HEK293 (cell line): ENCODE data around the gene LBH.

Experiments
- CTCF ChIA-PET: fragments of 350-600 bp; formaldehyde crosslinking; extraction: SDS; loops from one replicate; lab custom pipeline; 2021; ENCODE audit warnings: antibody characterized with exemption; lab: Yijun Ruan, JAX
- POLR2A ChIA-PET: fragments of 300-600 bp; formaldehyde crosslinking; extraction: SDS; loops from one replicate; lab custom pipeline; 2020; ENCODE audit warnings: antibody characterized with exemption, inconsistent platforms; lab: Yijun Ruan, JAX
- H3K27ac ChIP-seq: fragments of 200-500 bp; sonication (Bioruptor generic); 2 replicates; pipeline ENCODE4 v1.5.1; 2014; ENCODE audit warnings: low read depth, low read length, control low read depth, inconsistent platforms; ENCODE audit errors: extremely low read depth
- H3K36me3 ChIP-seq, 2 experiments: fragments of 200-500 bp in 1 of 2; sonication (Bioruptor generic) in 1 of 2; 1 replicate in 1 of 2; 2 replicates in 1 of 2; pipeline ENCODE4 v1.5.1; 2014 to 2017; ENCODE audit warnings: inconsistent platforms in 2 of 2, low read length in 2 of 2; ENCODE audit not compliant: control insufficient read depth in 2 of 2, insufficient read depth in 1 of 2
- H3K4me1 ChIP-seq: fragments of 200-500 bp; sonication (Bioruptor generic); 2 replicates; pipeline ENCODE4 v1.5.1; 2014; ENCODE audit warnings: mild to moderate bottlenecking, low read length, inconsistent platforms; ENCODE audit not compliant: control insufficient read depth, insufficient read depth
- H3K4me3 ChIP-seq: 2 replicates; pipeline ENCODE4 v1.5.1; 2011; ENCODE audit warnings: low read depth, mild to moderate bottlenecking, control low read depth, low read length, moderate library complexity
- H3K9me3 ChIP-seq: fragments of 200-500 bp; sonication (Bioruptor generic); 2 replicates; pipeline ENCODE4 v1.5.1; 2014; ENCODE audit warnings: low read depth, low read length, inconsistent platforms; ENCODE audit not compliant: control insufficient read depth, insufficient read depth
- HOXA7 ChIP-seq: sonication (generic); formaldehyde crosslinking; IDR thresholded peaks from 2 replicates; pipeline ENCODE4 v1.8.1; 2022; ENCODE audit warnings: missing genetic modification reagents, borderline replicate concordance
- ZIC2 ChIP-seq: fragments of 450-650 bp; formaldehyde crosslinking; IDR thresholded peaks from 2 replicates; pipeline ENCODE4 v1.5.1; 2016; ENCODE audit warnings: missing biosample characterization, missing genetic modification characterization
- ZNF133 ChIP-seq: fragments of 450-650 bp; formaldehyde crosslinking; IDR thresholded peaks from 2 replicates; pipeline ENCODE4 v1.5.1; 2016; ENCODE audit warnings: missing biosample characterization, missing genetic modification characterization
- ZNF292 ChIP-seq: fragments of 450-650 bp; formaldehyde crosslinking; IDR thresholded peaks from 2 replicates; pipeline ENCODE4 v1.5.1; 2016; ENCODE audit warnings: low read depth, missing biosample characterization, missing genetic modification characterization, borderline replicate concordance
- ZNF398 ChIP-seq: fragments of 450-650 bp; formaldehyde crosslinking; IDR thresholded peaks from 2 replicates; pipeline ENCODE4 v1.5.1; 2017; ENCODE audit warnings: missing biosample characterization, missing genetic modification characterization
- ZNF580 ChIP-seq: fragments of 450-650 bp; formaldehyde crosslinking; IDR thresholded peaks from 2 replicates; pipeline ENCODE4 v1.5.1; 2016; ENCODE audit warnings: missing biosample characterization, missing genetic modification characterization
- ZNF600 ChIP-seq: fragments of 450-650 bp; formaldehyde crosslinking; IDR thresholded peaks from 2 replicates; pipeline ENCODE4 v1.5.1; 2016; ENCODE audit warnings: missing biosample characterization, missing genetic modification characterization
- ZNF707 ChIP-seq: fragments of 450-650 bp; formaldehyde crosslinking; IDR thresholded peaks from 2 replicates; pipeline ENCODE4 v1.5.1; 2016; ENCODE audit warnings: missing biosample characterization, missing genetic modification characterization
- ZXDB ChIP-seq: fragments of 450-650 bp; formaldehyde crosslinking; IDR thresholded peaks from 2 replicates; pipeline ENCODE4 v1.5.1; 2016; ENCODE audit warnings: missing biosample characterization, missing genetic modification characterization

The LBH gene

GRCh38 chr2:30306522-30306921 is 75.2 kb downstream of the LBH start:
- Histone ChIP-seq H3K9me3 (no peaks in the 10 kb centered on the region), H3K4me1 (no peaks in the 10 kb centered on the region), H3K36me3 (no peaks in the 10 kb centered on the region), H3K27ac (no peak overlapping the region), H3K4me3 (no peak overlapping the region)
- ChIA-PET CTCF (interaction anchor here (0.6 kb wide), 1 partner anchor 215 kb away, joined by 4 read pairs; no protein-coding TSS in a partner anchor), POLR2A (no interaction called here)
- TF ChIP-seq ZNF707 (no peak), ZNF580 (tag by site-specific recombination) (no peak), ZNF292 (tag by site-specific recombination) (no peak), ZIC2 (tag by site-specific recombination) (no peak), ZNF133 (tag by site-specific recombination) (no peak), ZNF398 (no peak)

DNA sequence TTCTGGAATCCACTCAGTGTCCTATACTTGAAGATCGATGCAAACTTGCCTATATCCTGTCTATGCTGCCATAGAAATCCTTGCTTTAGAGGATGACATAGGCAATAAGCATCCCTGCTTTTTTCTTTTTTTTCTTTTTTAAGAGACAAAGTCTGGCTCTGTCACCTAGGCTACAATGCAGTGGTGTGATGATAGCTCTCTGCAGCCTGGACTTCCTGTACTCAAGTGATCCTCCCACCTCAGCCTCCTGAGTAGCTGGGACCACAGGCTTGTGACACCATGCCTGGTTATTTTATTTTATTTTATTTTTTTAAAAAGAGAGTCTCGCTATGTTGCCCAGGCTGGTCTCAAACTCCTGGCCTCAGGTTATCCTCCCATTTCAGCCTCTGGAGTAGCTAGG is 76.9 kb downstream of the LBH start:
- Histone ChIP-seq H3K27ac (no peak overlapping the region), H3K36me3 (no peaks in the 10 kb centered on the region), H3K9me3 (no peaks in the 10 kb centered on the region), H3K4me1 (no peaks in the 10 kb centered on the region), H3K4me3 (no peak overlapping the region)
- POLR2A ChIA-PET, result no interaction called here
- CTCF ChIA-PET, result interaction anchor here (0.6 kb wide), 1 partner anchor 404 kb away, joined by 3 read pairs; no protein-coding TSS in a partner anchor
- TF ChIP-seq ZXDB (tag by site-specific recombination), result no peak
- no peak for TF ChIP-seq ZNF600 (tag by site-specific recombination)
- TF ChIP-seq HOXA7, result no peak
